Hepatic stellate cell (primary cell): ENCODE results near the gene CYP27B1.
A peak's percentile ranks its signal among the peaks of the same experiment; 100 is the strongest.

Experiments
- DNase-seq: peaks from one replicate; pipeline ENCODE4 v3.0.0; 2011; ENCODE audit warnings: low spot score

Gene CYP27B1

DNA sequence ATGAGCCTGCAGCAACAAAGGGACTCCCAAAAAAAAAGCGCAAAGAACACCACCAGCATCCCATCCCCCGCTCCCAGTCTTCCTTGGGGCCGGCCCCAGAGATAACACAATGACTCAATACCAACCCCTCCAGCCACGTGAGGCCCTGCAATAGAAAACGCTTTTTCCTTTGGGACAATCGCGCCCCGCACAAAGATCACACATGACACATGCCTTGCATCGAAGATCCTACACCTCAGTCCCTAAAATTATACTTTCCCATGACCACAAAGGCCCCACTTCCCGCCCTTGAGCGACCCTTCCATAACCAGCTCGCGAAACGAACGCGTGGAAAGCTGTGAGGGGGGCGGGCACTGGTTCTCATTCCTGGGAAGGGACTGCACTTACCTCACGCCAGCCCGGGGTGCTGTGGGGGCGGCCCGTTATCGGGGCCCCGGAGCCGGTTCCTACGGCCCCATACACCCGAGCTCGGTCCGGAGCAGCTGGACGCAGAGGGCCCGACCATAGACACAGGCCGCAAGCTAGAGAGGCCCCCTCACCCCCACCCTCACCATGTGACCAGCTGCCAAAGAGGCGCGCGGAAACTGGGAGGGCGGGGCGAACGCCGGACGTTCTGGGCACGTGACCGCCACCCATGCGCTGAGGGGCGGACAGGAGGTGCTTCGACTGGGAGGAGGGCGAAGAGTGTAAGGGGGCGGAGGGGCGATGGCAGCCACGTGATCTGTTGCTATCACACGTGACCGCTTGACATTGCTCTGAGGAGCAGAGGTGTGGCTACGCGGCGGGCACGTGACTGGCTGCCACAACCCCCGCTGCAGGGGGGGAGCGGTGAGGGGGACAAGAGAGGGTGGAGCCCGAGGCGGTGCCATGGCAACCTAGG is 14.8 kb downstream of the CYP27B1 start, which contains the start of gene CDK4:
Gene CDK4, minus strand, starts transcription at position 523 of the 880 bp plus-strand sequence. CDS start 593 bp downstream, outside the sequence.
- peak; percentile 99 for DNase-seq

DNA sequence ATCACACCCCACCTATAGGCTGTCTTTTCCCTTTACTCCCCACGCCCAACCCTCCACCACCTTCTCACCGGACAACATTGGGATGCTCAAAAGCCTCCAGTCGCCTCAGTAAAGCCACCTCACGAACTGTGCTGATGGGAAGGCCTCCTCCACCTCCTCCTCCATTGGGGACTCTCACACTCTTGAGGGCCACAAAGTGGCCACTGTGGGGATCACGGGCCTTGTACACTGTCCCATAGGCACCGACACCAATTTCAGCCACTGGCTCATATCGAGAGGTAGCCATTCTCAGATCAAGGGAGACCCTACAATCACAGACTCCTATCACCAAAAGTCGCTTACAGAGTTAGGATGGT is 15.5 kb downstream of the CYP27B1 start:
- DNase-seq = no peak

DNA sequence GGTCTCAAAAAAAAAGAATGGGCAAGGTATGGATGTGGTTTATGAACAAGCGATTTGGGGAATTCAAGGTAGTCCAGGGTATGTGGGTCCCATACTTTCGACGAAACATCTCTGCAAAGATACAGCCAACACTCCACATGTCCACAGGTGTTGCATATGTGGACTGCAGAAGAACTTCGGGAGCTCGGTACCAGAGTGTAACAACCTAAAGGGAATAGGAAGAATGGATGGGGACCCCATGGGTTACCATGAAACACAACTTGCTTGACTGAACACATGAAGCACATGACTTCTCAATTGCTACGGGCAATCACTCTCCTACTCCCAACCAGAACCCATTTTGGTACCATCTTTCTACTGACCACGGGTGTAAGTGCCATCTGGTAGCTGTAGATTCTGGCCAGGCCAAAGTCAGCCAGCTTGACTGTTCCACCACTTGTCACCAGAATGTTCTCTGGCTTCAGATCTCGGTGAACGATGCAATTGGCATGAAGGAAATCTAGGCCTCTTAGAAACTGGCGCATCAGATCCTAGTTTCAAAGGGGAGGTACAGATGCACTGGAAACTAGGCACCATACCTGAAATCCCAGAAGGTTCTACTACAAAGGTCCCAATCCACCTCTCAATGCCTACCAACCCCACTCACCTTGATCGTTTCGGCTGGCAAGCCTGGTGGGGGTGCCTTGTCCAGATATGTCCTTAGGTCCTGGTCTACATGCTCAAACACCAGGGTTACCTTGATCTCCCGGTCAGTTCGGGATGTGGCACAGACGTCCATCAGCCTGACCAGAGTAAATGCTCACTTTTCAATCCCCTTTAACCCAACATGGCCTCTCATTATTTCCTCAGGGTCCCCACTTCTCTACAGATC is 16.1 kb downstream of the CYP27B1 start:
- no peak for DNase-seq

- DNase-seq = no peak
Measured at GRCh38 chr12:57749061-57749460, 17.8 kb downstream of the CYP27B1 start.

DNA sequence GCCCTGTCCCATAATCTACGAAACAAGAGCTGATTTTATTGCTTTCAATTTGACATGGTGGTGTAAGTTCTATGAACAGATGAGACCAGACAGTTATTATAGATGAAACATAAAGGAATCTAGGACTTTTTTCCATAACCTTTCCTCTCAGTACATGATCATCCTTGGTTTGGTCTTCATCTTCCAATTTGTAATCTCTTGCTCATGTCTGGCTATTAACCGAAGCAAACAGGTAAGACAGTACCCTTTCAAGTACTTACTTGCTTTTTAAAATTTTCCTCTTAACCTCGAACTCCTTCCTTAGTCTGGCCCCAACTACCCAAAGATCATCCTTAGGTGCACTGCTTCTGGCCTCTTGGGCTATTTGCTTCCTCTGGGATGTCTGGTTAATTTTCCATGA is 20.9 kb downstream of the CYP27B1 start:
- no peak for DNase-seq

- DNase-seq = no peak
Measured at GRCh38 chr12:57745485-57745881, 21.4 kb downstream of the CYP27B1 start.

DNA sequence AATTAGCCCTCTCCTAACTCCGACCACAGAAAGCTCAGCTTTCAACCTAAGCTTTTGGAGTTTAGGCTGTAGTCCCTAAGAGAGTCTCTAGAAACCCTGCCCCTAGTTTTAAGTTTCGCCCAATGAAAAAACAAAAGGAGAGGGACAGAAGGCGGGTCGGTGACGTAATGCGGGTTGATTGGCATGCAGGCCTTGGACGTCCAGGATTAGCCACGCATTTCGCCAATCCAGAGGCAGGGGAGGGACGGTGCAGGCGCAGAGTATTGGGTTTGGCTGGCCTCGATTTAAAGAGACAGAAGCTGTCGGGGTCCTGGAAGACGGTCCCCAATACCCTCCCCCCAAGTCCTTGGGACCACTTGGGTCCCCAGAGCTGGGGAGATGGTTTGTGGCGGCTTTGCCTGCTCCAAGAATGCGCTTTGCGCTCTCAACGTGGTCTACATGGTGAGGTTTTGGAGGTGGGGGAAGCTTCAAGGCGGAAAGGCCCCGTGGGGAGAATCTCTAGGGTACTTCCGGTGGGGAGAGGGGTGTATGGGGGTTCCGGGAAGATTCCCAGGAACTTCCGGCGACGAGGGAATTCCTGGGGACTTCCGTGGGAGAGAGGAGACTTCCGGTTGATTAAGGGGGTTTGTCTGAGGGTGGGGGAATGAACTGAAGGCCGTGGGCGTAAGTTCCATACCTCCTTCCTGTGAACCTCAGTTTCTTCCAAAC is 21.9 kb downstream of the CYP27B1 start, which contains the start of gene TSPAN31:
Gene TSPAN31, plus strand, starts transcription at position 263 of the 708 bp plus-strand sequence. Its CDS starts 116 bp downstream, at position 379.
- DNase-seq = peak; percentile 96

GRCh38 chr12:57744194-57744776 is 22.6 kb downstream of the CYP27B1 start:
- peak; percentile 85 for DNase-seq

- DNase-seq = no peak
Measured at GRCh38 chr12:57743769-57744168, 23.1 kb downstream of the CYP27B1 start.

DNA sequence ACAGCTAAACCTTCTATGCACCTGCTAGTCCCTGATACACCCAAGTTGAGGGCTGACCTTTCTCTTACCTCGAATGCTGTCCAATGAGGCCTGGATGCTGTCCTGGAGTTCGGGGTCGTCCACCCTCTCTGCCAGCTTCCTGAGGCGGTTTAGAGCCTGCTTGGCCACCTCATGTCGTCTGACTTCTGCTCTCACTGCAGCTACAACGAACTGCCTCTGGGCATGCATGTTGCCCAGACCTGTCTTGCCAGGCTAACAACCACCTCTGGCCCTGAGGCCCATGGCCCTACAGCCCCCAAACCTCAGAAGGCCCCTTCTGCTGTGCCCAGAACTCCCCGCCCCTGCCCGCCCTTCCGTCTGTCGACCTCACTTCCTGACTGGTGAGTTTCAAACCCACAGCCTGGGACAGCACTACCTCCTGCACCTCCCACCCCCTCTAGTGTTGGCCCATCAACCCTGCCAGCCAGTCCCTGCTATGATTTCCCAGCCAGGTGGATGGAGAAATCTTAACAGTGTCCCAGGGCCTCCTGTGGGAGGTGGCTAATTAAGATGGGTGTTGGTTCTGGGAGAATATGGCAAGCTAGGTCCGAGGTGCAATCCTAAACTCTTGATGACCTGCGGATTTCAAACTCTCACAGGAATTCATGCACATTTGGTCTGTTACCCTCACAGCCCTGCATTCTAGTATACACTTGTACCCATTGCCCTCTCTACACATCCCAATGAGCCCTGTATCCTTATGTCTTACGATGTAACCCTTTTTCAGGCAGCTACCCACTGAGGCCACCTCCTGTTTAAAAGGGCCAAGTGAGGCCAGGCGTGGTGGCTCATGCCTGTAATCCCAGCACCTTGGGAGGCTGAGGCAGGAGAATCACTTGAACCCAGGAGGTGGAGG is 24.8 kb downstream of the CYP27B1 start:
- no peak for DNase-seq

- no peak for DNase-seq
Measured at GRCh38 chr12:57741413-57741789, 25.5 kb downstream of the CYP27B1 start.

DNA sequence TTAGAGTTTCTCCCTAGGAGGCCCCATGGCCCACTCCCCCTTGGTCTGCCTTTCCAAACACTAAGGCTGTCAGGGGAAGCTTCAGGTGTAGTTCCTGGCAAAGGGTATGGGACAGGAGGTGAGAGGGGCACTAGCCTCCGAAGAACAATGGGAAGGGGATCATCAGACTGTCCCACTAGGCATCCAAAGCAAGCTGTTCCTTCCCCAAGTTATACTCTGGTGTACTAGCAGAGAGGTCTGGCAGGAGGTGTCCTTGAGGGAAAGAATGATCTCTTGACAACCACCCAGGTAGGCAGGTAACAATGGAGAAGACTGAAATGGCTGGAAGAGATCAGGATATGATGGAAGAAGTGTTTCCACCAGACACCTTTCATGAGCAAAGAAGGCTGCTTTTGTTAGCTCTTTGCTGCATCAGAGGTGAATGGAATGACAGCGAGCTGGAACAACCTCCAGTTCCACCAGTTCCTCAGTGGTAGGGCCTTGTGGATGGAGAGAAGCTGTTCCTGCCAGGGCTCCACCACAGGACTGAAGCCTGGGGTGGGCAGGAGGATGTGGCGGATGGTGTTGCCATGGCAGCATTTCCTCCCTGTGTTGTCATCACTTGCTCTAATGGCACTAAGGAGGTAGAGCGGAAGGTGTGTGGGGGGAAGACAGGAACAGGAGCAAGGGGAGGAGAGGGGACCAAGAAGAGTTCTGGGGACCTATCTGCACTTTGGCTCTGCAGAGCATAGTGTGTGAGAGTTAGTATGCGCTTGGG is 26.0 kb downstream of the CYP27B1 start:
- DNase-seq = no peak

DNA sequence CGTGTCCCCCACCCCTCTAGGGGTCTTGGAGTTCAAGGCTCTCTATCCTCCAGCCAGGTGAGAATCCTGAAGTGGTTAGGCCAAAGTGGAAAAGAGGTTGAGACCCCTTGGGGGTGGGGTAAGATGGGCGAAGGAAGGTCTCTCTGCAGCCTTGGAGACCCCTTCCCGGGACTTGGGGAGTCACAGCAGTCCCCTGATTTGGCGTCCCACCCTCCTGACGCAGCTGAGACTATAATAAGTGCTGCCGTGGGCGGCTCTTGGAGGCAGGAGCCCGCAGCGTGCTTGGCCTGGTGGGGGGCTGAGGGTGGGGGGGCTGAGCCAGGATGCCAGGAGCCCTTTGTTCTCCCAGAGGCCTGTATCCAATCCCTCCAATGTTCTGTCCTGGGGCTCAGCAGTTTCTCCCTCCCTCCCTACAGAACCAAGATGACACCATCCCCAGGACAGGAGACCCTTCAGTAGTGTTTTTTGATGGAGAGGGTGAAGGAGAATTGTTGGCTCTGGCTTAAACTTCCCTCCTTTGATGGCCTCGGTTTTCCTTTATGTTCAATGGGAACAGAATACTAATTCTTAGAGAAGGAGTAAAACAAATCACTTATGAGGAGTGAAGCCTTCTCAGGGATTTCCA is 26.9 kb downstream of the CYP27B1 start:
- DNase-seq = no peak

GRCh38 chr12:57739387-57739786 is 27.5 kb downstream of the CYP27B1 start:
- no peak for DNase-seq

DNA sequence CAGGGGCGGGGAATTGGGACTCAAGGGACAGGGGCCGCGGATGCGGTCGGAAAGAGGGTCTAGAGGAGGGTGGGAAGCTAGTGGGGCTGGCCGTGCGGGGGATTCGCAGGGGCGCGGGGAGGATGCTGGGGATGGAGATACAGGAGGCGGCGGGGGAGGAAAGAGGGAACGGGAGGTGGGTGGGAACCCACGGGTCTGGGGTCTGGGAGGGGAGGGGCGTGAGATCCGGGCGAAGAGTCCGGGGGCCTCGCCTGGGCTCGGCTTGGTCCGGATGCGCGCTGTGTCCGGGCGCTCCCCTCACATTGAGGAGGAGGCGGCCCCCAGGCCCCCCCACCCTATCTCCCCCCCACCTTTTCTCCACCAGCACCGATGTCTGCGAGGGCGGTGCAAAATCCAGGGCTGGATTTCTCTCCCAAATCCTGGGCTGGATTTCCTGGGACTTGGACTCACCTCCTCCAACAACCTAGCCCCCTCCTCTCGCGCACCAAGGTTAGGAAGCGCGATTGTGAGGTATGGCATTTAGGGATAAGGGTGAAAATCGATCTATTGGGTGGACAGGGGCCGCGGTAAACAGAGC is 28.1 kb downstream of the CYP27B1 start, which contains the start of gene AGAP2:
Gene AGAP2, minus strand, starts transcription at position 82 of the 577 bp plus-strand sequence. CDS start 496 bp downstream, outside the sequence.
- DNase-seq = peak; percentile 55

GRCh38 chr12:57737467-57738460 is 29.1 kb downstream of the CYP27B1 start:
- DNase-seq = peak; percentile 59

DNA sequence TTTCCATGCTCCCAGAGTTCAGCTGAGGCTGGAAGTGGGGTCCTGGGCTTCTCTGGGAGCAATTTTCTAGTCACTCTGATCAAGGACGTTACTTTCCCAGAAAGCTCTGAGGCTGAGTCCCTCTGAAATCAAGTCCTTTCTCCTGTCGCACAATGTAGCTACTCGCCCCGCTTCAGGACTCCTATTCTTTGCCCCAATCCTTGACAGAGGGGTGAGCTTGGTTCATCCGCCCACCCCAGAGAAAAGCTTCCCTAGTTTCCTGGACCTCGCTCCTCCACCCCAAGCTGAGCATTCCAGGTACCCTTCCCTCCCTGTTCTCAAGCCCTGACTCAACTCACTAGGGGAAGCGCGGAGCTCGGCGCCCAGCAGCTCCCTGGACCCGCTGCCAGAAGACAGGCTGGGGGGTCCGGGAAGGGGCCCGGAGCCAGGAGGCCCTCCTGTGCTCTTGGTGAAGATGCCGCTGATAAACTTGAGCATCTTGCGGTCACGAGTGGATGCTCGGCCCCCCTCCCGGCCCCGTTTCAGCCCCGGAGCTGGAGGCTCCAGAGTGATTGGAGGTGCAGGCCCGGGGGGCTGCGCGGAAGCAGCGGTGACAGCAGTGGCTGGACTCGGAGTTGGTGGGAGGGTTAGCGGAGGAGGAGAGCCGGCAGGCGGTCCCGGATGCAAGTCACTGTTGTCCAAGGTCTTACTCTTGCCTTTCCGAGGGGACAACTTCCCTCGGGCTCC is 30.0 kb downstream of the CYP27B1 start:
- no peak for DNase-seq
